ENCODE results near the gene ZMAT2.

GRCh38 chr5:140674211-140674610, 26.0 kb upstream of the ZMAT2 start:
- no peak for TF ChIP-seq CTCF (IDR thresholded peaks at IDR 0.05)
- TF ChIP-seq POLR2A (IDR thresholded peaks at IDR 0.05): no peak

All from right lobe of liver (tissue), 4 donors.